Subcutaneous adipose tissue (tissue), 4 donors: ENCODE measurements around the gene ZNF891. TPM values are rescaled to one million over a fixed set of nuclear protein-coding genes. Genes with fewer than 3 reads are reported as not detected.

Source experiments
- total RNA-seq, 4 donors: library from RNA; depleted of rRNA; stranded (reverse); fragments of >200 nt; gene quantifications; one replicate each; pipeline ENCODE4 v1.1.0, GENCODE V29; 2016
- TF ChIP-seq, protein P1 (sequence below): fragments of 450-650 bp; IDR thresholded peaks from one replicate; pipeline ENCODE4 v1.5.1; 2016; ENCODE audit warnings: low read depth, mild to moderate bottlenecking, control low read depth, antibody characterized with exemption, moderate library complexity

ZNF891 gene
- total RNA-seq, 4 donors from 2014 or later, result 2.2 to 3.4 (median 3.0) TPM

DNA sequence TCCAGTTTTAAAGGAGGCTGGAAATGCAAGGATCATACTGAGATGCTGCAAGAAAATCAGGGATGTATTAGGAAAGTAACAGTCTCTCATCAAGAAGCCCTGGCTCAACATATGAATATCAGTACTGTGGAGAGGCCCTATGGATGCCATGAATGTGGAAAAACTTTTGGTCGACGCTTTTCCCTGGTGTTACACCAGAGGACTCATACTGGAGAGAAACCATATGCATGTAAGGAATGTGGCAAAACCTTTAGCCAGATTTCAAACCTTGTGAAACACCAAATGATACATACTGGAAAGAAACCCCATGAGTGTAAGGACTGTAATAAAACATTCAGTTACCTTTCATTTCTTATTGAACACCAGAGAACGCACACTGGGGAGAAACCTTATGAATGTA lies 24.5 kb downstream of the ZNF891 start:
- TF ChIP-seq, protein P1, sequence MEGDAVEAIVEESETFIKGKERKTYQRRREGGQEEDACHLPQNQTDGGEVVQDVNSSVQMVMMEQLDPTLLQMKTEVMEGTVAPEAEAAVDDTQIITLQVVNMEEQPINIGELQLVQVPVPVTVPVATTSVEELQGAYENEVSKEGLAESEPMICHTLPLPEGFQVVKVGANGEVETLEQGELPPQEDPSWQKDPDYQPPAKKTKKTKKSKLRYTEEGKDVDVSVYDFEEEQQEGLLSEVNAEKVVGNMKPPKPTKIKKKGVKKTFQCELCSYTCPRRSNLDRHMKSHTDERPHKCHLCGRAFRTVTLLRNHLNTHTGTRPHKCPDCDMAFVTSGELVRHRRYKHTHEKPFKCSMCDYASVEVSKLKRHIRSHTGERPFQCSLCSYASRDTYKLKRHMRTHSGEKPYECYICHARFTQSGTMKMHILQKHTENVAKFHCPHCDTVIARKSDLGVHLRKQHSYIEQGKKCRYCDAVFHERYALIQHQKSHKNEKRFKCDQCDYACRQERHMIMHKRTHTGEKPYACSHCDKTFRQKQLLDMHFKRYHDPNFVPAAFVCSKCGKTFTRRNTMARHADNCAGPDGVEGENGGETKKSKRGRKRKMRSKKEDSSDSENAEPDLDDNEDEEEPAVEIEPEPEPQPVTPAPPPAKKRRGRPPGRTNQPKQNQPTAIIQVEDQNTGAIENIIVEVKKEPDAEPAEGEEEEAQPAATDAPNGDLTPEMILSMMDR, result no peak

DNA sequence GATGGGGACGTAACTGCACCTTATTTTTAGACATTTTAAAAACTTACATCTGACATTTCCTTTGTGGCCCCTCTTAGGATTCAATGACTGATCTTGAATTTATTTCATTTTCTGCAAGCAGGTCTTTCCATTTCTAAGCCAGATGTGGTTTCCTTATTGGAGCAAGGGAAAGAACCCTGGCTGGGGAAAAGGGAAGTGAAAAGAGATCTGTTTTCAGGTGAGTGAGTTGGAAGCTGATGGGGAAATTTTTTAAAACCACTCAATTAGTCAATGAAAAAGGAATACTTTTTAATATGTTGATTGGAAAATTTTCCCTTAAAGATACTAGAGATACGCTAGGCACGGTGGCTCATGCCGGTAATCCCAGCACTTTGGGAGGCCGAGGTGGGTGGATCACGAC lies 46.7 kb downstream of the ZNF891 start:
- TF ChIP-seq, protein P1, result no peak

DNA sequence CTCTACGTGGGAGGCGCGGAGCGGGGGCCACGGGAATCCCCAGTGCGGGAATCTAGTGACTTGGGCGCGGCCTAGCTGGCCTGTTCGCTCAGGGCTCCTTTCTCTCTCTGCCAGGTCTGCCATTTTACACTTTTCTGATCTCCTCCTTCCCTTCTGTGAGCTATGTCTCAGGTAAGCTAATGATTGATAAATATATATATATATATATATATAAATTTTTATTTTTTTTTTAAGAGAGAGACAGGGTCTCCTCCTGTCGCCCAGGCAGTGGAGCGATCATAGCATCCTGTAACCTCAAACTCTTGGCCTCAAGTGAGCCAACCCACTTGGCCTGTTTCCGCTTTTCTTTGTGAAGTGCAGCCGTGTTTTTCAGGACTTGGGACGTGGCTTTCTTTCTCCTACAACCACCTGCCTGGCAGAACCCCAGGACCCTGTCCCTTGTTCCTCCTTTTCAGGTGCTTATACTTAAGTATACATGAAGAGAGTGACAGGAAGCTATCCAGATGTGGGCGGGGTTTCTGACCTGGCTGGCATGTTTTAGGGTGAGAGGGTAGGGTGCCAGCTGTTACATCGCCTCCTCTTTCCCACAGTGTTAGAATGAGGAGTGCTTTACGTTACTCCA lies 48.8 kb downstream of the ZNF891 start:
- TF ChIP-seq, protein P1, result no peak

DNA sequence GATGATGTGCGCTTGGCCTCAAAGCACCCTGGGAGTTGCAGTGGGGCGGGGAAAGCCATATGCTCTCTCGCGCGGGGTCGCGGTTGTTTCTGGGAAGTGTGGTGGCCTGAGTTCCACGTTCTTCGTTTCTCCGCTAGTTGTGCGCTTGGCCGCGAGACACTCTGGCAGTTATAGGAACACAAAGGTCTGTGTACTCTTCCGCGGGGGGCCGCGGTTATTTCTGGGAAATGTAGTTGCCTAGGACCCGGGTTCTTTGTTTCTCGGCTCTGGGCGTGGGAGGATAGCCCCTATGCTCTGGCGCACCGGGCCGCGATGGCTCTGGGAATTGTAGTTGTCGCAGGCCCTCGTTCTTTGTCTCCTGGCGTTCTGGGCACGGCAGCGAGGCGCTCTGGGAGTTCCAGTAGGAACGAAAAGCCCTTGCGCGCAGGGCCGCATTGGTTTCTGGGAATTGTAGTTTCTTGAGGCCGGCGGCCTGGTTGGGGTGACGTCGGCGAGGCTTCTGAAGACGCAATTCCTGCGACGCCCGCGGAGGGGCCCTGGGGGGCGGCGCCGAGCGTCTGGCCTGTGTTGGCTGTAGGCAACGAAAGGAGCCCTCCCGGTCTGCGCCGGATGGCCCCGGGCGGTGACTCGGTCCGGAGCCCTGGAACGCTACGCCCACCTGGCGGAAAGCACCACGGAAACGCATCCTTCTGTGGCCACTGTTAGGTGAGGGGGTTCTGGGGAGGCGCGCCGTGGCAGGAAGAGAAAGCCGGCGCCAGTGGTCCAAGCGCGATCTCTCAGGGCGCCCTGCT lies 49.5 kb downstream of the ZNF891 start, which contains the start of gene ZNF140:
ZNF140 (plus strand) TSS at position 556 of the 791 bp plus-strand sequence. CDS start 398 bp downstream, outside the sequence.
- TF ChIP-seq, protein P1, result no peak

DNA sequence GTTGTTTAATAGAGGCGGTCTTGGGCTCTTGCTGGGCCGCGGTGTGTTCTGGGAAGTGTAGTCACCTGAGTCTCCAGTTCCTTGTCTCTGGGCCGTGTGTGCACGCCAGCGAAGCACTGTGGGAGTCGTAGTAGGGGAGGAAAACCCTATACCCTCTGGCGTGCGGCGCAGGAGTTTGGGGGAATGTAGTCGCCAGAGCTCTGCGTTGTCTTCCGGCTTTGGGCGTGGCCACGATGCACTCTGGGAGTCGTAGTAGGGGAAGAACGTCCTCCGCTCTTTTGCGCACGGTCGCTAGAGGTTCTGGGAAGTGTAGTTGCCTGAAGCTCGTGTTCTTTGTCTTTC lies 50.1 kb downstream of the ZNF891 start:
- TF ChIP-seq, protein P1, result no peak

DNA sequence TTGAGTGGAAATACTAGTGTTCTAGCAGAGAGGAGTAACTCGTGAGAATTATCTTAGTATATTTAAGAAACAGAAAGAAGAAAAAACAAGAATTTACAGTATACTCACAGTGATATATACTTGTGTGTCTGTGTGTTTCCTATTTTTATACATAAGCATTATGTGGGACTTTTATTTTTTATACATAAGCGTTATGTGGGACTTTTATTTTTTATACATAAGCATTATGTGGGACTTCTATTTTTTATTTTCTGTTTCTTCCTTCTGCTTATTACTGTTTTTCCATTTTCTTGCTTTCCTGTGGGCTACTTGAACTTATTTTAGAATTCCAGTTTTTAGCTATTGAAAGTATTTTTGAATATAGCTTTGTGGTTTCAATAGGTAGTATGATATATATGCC lies 56.2 kb downstream of the ZNF891 start:
- TF ChIP-seq, protein P1, result no peak

DNA sequence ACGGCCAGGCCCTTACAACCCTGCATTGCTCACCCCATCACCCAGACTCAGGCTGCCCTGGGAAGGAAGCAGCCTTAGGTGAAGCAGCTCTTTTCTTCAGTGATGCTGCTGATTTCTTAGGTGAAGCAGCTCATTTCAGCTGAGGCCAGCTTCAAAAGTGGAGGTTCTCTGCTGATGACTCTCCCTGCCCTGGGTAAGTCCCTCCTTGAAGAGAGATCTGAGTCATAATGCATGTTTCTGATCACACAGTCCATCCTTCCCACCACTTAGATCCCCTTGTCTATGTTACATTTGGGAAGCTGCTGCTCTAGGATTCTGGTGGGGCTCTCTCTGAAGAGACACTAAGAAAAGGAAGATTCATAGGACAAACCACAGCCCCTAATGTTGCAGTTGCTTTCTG lies 66.5 kb downstream of the ZNF891 start:
- TF ChIP-seq, protein P1, result no peak
